Effector CD4-positive, alpha-beta T cell (primary cell): ENCODE data around the gene NUP160.
A peak's percentile ranks its signal among the peaks of the same experiment; 100 is the strongest.
"Not testable (repeated sequence)": the region's sequence is repeated elsewhere in the genome, so short reads cannot be mapped to it uniquely, and the experiment has no call there.

Source experiments
- DNase-seq: peaks from one replicate; pipeline ENCODE4 v3.0.0-alpha.2; 2020

NUP160 gene

GRCh38 chr11:47784785-47785381 lies 63.3 kb downstream of the NUP160 start:
- DNase-seq, result no peak

DNA sequence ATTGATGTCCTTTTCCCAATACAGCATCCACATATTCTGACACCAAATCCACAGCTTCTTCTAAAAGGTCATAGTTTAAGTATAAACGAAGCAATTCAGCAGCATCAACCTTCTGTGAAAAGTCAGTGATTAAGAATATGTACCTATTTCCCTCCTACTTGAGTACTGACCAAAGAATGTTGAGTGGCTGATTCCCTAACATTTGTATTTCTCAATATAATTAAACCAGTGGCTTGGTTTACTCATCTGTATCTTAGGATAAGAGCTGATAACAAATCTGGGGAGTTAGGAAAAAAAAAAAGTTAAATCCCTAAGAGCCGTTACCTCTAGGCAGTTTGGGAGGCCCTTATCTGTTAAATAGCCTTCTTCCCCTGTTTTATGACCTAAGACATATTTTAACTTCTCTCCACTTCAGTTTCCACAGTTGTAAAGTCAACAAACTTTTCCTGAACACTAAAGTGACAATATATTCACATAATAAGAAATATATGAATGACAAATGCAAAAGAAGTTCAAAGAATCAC lies 65.0 kb downstream of the NUP160 start:
- no peak for DNase-seq

GRCh38 chr11:47778878-47779483 lies 69.2 kb downstream of the NUP160 start:
- no peak for DNase-seq

DNA sequence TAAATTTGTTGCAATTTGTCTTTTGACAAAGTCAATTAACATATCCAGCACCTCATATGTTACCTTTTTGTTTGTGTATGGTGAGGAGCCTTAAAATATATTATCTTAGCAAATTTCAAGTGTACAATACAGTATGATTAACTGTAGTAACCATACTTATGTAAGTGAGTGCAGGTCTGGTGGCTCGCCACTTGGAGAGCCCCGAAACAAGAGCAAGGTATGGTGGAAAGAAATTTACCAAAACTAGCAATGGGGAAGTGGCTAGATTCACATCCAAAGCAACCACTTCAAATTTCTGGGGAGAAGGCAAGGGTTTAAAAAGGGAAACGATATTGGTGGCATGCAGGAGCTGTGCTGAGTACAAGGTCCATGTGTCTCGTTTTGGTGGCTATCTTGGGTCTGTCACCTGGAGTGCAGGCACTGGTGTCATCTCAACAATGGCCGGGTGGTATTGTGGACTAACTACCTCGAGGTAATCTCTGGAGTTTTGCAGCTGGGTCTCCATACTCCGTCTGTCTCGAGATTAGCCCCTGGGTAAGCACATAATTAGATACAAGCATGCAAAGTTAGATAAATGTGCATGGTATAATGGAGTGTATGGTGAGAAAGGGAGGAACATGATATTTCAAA lies 72.8 kb downstream of the NUP160 start:
- no peak for DNase-seq

GRCh38 chr11:47773882-47774281 lies 74.3 kb downstream of the NUP160 start:
- no peak for DNase-seq

GRCh38 chr11:47769556-47769955 lies 78.6 kb downstream of the NUP160 start:
- DNase-seq, result not testable (repeated sequence)

DNA sequence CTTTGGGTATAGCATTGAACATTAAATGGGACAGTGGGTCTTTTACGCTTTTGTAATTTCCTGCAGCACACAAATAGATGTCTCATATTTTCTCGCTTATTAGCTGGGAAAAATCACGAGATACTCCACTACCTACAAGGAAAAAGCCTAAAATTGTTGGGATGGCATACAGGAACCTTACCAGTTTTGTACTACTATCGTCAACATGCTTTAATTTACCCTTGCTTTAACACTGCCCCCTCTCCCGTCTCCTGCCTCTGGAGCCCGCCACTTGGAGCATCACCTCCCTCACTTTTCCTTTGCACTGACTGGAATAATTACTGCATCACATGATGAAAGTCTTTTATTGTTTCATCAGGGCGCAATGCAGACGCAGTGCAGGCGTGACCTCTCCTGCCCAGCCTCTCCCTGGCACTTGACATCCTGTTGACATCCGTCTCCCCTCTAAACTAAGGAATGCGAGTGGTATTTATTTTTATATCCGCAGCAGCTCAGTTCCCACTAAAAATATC lies 80.0 kb downstream of the NUP160 start:
- DNase-seq, result no peak

DNA sequence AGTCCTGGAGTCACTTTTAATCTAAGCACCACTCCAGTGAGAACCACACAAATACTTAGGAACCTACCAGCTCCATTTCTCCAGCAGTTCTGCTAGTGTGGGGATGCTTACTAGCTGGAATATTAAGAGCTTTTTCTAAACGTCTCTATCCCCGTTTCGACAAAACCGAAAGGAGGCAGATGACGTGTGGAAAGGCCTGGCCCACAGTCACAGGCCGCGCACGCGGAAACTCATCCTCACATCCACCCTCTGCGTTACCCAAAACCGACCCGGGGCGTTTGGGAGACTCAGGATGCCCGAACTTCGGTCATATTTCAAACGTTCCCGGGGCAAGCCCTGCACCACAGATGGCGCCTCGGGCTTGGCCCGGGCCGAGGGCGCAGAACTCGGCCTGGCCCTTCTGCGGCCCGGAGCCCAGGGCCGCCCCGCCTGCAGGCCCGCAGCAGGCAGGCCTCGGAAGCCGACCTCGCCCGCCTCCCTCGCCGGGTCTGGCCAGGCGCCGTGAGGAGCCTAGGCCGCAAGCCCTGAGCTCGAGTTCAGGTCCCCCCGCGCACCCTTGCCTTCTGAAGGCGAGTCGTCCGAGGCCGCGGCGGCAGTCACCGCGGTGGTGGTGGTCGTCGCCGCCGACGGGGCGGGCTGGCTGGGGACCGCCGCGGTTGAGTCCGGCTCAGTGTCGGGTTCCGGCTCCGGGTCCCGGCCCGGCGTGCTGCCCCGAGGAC lies 81.5 kb downstream of the NUP160 start:
- peak; percentile 66 for DNase-seq

GRCh38 chr11:47765086-47765485 lies 83.1 kb downstream of the NUP160 start:
- DNase-seq, result no peak

DNA sequence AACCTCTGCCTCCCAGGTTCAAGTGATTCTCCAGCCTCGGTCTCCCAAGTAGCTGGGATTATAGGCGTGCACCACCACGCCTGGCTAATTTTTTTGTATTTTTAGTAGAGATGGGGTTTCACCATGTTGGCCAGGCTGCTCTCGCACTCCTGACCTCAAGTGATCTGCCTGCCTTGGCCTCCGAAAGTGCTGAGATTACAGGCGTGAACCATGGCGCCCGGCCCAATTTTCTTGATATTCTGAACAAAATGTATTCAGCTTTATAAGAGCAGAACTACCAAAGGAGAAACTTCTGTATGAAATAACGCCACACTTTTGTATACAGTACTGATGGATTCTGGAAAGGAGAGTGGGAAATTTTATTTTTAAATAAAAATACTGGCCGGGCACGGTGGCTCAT lies 88.9 kb downstream of the NUP160 start:
- DNase-seq, result not testable (repeated sequence)

DNA sequence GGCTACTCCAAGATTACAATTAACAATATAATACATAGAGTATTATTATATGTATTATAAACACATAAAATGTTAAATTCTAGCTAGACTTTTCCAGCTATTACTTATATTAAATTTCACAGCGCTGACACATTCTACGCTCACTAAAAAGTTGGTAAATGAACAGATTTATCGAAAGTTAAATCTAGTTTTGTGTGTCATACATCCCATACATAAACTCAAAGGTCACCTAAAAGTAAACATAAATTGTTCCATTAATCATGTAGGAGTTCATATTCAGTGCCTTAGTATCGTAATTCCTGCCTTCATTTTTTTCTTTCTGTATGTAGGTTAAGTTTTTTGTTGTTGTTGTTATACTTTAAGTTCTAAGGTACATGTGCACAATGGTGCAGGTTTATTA lies 91.9 kb downstream of the NUP160 start:
- no peak for DNase-seq

GRCh38 chr11:47750725-47751124 lies 97.4 kb downstream of the NUP160 start:
- no peak for DNase-seq

DNA sequence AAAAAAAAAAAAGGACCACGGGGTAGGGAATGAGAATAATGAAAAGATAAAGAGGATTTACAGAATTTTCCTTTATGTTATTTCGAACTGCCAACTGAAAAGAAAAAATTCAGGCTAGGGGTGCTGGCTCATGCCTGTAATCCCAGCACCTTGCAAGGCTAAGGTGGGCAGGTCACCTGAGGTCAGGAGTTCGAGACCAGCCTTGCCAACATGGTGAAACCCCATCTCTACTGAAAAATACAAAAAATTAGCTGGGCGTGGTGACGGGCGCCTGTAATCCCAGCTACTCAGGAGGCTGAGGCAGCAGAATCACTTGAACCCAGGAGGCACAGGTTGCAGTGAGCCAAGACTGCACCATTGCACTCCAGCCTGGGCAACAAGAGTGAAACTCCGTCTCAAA lies 105.7 kb downstream of the NUP160 start:
- DNase-seq, result not testable (repeated sequence)

GRCh38 chr11:47737817-47738216 lies 110.3 kb downstream of the NUP160 start:
- not testable (repeated sequence) for DNase-seq

DNA sequence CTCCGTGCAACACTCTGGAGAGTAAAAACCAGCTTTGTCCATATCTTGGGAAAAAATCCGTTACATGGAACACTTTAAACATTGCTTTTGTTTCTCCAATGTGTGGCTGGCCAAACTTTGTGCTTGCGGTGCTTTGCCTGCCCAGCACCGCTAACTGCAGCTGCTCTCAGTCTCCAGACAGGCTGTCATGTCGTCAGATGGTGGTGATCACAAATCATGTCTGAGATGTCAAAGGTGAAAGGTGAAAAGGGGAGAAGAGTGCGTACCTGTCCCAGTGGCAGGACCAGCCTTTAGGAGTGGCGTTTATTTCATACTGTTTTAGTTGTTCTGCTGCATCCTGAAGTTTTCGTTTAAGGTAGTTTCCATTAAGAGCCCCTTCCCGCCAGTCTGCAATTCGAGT lies 115.9 kb downstream of the NUP160 start:
- DNase-seq, result no peak

- no peak for DNase-seq
Measured at GRCh38 chr11:47731475-47731874, 116.7 kb downstream of the NUP160 start.
